DND-41 (cell line): ENCODE measurements around the gene TAS1R2.

Experiments used
- EZH2 ChIP-seq: IDR thresholded peaks from 3 replicates; pipeline ENCODE4 v1.6.1; 2012; ENCODE audit warnings: borderline replicate concordance, low read depth, mild to moderate bottlenecking, moderate library complexity, low read length, inconsistent platforms; ENCODE audit not compliant: severe bottlenecking
- TF ChIP-seq, protein P1 (sequence below): IDR thresholded peaks from 2 replicates; pipeline ENCODE4 v1.5.1; 2012; ENCODE audit warnings: borderline replicate concordance, low read length, moderate library complexity, mild to moderate bottlenecking; ENCODE audit not compliant: poor library complexity, severe bottlenecking; ENCODE audit errors: extremely low read depth

- no peak for TF ChIP-seq EZH2
- TF ChIP-seq, protein P1, sequence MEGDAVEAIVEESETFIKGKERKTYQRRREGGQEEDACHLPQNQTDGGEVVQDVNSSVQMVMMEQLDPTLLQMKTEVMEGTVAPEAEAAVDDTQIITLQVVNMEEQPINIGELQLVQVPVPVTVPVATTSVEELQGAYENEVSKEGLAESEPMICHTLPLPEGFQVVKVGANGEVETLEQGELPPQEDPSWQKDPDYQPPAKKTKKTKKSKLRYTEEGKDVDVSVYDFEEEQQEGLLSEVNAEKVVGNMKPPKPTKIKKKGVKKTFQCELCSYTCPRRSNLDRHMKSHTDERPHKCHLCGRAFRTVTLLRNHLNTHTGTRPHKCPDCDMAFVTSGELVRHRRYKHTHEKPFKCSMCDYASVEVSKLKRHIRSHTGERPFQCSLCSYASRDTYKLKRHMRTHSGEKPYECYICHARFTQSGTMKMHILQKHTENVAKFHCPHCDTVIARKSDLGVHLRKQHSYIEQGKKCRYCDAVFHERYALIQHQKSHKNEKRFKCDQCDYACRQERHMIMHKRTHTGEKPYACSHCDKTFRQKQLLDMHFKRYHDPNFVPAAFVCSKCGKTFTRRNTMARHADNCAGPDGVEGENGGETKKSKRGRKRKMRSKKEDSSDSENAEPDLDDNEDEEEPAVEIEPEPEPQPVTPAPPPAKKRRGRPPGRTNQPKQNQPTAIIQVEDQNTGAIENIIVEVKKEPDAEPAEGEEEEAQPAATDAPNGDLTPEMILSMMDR, result no peak
Measured at GRCh38 chr1:18829671-18830070, 29.8 kb downstream of the TAS1R2 start.
